ENCODE results near the gene ST7. TPM values are rescaled to one million over a fixed set of nuclear protein-coding genes. Genes with fewer than 3 reads are reported as not detected.

Gene ST7
- total RNA-seq, 1 donor = 31.5 TPM

- no peak for DNase-seq (ENCODE audit: low read depth)
- H3K4me3 ChIP-seq (ENCODE audit: low read depth, low read length) = no peak overlapping the region
- no peak for TF ChIP-seq CTCF (IDR thresholded peaks at IDR 0.05; ENCODE audit: insufficient read depth, low read depth, low read length)
These were observed 181.1 kb downstream of the ST7 start for GRCh38 chr7:117134411-117134810.

- no peak overlapping the region for H3K4me3 ChIP-seq (ENCODE audit: low read depth, low read length)
- TF ChIP-seq CTCF (IDR thresholded peaks at IDR 0.05; ENCODE audit: insufficient read depth, low read depth, low read length) = no peak
- peak; percentile 37 for DNase-seq (ENCODE audit: low read depth)
These were observed 181.7 kb downstream of the ST7 start for GRCh38 chr7:117134889-117135552.

GRCh38 chr7:117135553-117135891 lies 182.2 kb downstream of the ST7 start:
- no peak for TF ChIP-seq CTCF (IDR thresholded peaks at IDR 0.05; ENCODE audit: insufficient read depth, low read depth, low read length)
- peak; percentile 42 for DNase-seq (ENCODE audit: low read depth)
- H3K4me3 ChIP-seq (ENCODE audit: low read depth, low read length) = no peak overlapping the region

- no peak for DNase-seq (ENCODE audit: low read depth)
- TF ChIP-seq CTCF (IDR thresholded peaks at IDR 0.05; ENCODE audit: insufficient read depth, low read depth, low read length) = no peak
These were observed 184.6 kb downstream of the ST7 start for GRCh38 chr7:117137868-117138267.

GRCh38 chr7:117138495-117138894 lies 185.2 kb downstream of the ST7 start:
- no peak overlapping the region for H3K4me3 ChIP-seq (ENCODE audit: low read depth, low read length)
- DNase-seq (ENCODE audit: low read depth) = no peak
- no peak for TF ChIP-seq CTCF (IDR thresholded peaks at IDR 0.05; ENCODE audit: insufficient read depth, low read depth, low read length)

More at GRCh38 chr7:117137868-117138267, 184.6 kb downstream of the ST7 start:
- H3K4me3 ChIP-seq (ENCODE audit: low read depth, low read length) = no peak overlapping the region

GRCh38 chr7:117138981-117139380 lies 185.7 kb downstream of the ST7 start:
- DNase-seq (ENCODE audit: low read depth) = no peak
- no peak for TF ChIP-seq CTCF (IDR thresholded peaks at IDR 0.05; ENCODE audit: insufficient read depth, low read depth, low read length)
- H3K4me3 ChIP-seq (ENCODE audit: low read depth, low read length) = no peak overlapping the region

- no peak for DNase-seq (ENCODE audit: low read depth)
- no peak for TF ChIP-seq CTCF (IDR thresholded peaks at IDR 0.05; ENCODE audit: insufficient read depth, low read depth, low read length)
- no peak overlapping the region for H3K4me3 ChIP-seq (ENCODE audit: low read depth, low read length)
These were observed 186.2 kb downstream of the ST7 start for GRCh38 chr7:117139397-117139984.
